Endothelial cell of umbilical vein (primary cell): ENCODE measurements around the gene ATP5F1B. TPM values are rescaled to one million over a fixed set of nuclear protein-coding genes. Genes with fewer than 3 reads are reported as not detected.

ENCODE experiments used
- BruUV-seq: library from RNA; stranded (reverse); fragments of 400-500 nt; replicated peaks from 2 replicates; lab custom pipeline; 2021; lab: Mats Ljungman, UMichigan
- CTCF ChIA-PET: fragments of 300-600, 350-600 bp; sonication (Branson Sonifier 250); formaldehyde crosslinking; loops from one replicate; lab custom pipeline; 2021; ENCODE audit warnings: antibody characterized with exemption, inconsistent platforms; lab: Charles Lee
- POLR2A ChIA-PET: fragments of 300-600, 350-600 bp; sonication (Branson Sonifier 250); formaldehyde crosslinking; loops from one replicate; lab custom pipeline; 2021; ENCODE audit warnings: antibody characterized with exemption, inconsistent platforms; lab: Charles Lee
- DNase-seq: peaks from one replicate; pipeline ENCODE4 v3.0.0-alpha.2; 2011; ENCODE audit warnings: low read depth, low spot score
- FAIRE-seq: peaks from 2 replicates; lab custom pipeline; 2011; peaks lifted over from hg19 to GRCh38; lab: Jason Lieb, UNC
- H2AFZ ChIP-seq: 2 replicates; pipeline ENCODE4 v1.6.0; 2012; ENCODE audit warnings: low read depth, low read length, control low read depth, inconsistent platforms
- H3K27ac ChIP-seq: 2 replicates; pipeline ENCODE4 v1.5.1; 2011; ENCODE audit warnings: low read depth, mild to moderate bottlenecking, control low read depth, low read length, moderate library complexity; ENCODE audit not compliant: insufficient read depth
- H3K27me3 ChIP-seq, 2 experiments: 2 replicates each; pipeline versions ENCODE4 v1.6.0 to v1.6.1; 2011; ENCODE audit warnings: low read length in 2 of 2, mixed read lengths in 1 of 2; ENCODE audit not compliant: control insufficient read depth in 2 of 2, insufficient read depth in 2 of 2
- H3K36me3 ChIP-seq, 2 experiments: 2 replicates in 1 of 2; 3 replicates in 1 of 2; pipeline ENCODE4 v1.5.1; 2011; ENCODE audit warnings: low read length in 2 of 2, mild to moderate bottlenecking in 1 of 2, moderate library complexity in 1 of 2; ENCODE audit not compliant: control insufficient read depth in 2 of 2, insufficient read depth in 2 of 2; ENCODE audit errors: extremely low read depth in 1 of 2
- H3K4me1 ChIP-seq: 3 replicates; pipeline ENCODE4 v1.5.1; 2011; ENCODE audit warnings: mild to moderate bottlenecking, low read length; ENCODE audit not compliant: control insufficient read depth, insufficient read depth; ENCODE audit errors: extremely low read depth
- H3K4me2 ChIP-seq: 2 replicates; pipeline ENCODE4 v1.6.1; 2011; ENCODE audit warnings: low read length, control low read depth, mixed read lengths; ENCODE audit not compliant: insufficient read depth
- H3K4me3 ChIP-seq, 3 experiments: fragments of 200-600 bp in 1 of 3; sonication (generic), shearing (Covaris generic) in 1 of 3; replicated peaks in 1 of 3; 2 replicates each; pipeline ENCODE4 v1.5.1; 2011 to 2016; ENCODE audit warnings: control low read depth in 3 of 3, low read length in 3 of 3, mild to moderate bottlenecking in 2 of 3, inconsistent platforms in 1 of 3, low read depth in 1 of 3, moderate library complexity in 1 of 3; ENCODE audit not compliant: insufficient read depth in 1 of 3
- H3K79me2 ChIP-seq: 2 replicates; pipeline ENCODE4 v1.6.0; 2012; ENCODE audit warnings: low read length, inconsistent platforms; ENCODE audit not compliant: control insufficient read depth, insufficient read depth
- H3K9ac ChIP-seq: replicated peaks from 2 replicates; pipeline ENCODE3; 2011; ENCODE audit warnings: low read length, control low read depth; ENCODE audit not compliant: insufficient read depth; ENCODE audit errors: extremely low read depth
- H3K9me1 ChIP-seq: replicated peaks from 3 replicates; pipeline ENCODE4 v1.6.0; 2011; ENCODE audit warnings: mild to moderate bottlenecking, low read length; ENCODE audit not compliant: control insufficient read depth, insufficient read depth; ENCODE audit errors: extremely low read depth
- H3K9me3 ChIP-seq: replicated peaks from 2 replicates; pipeline ENCODE4 v1.5.1; 2012; ENCODE audit warnings: low read length, inconsistent platforms; ENCODE audit not compliant: control insufficient read depth, insufficient read depth
- H4K20me1 ChIP-seq: replicated peaks from 2 replicates; pipeline ENCODE3; 2011; ENCODE audit warnings: mild to moderate bottlenecking, low read length; ENCODE audit not compliant: control insufficient read depth, insufficient read depth; ENCODE audit errors: extremely low read depth
- CTCF ChIP-seq, 2 donors: IDR thresholded peaks; 1 replicate in 1 of 2; 2 replicates in 1 of 2; pipeline ENCODE4 v1.5.1; 2011; ENCODE audit warnings: low read length in 2 of 2, mild to moderate bottlenecking in 2 of 2, moderate library complexity in 2 of 2, control low read depth in 1 of 2, inconsistent platforms in 1 of 2, low read depth in 1 of 2; ENCODE audit not compliant: insufficient read depth in 1 of 2; ENCODE audit errors: extremely low read depth in 1 of 2
- EZH2 ChIP-seq: IDR thresholded peaks from 2 replicates; pipeline ENCODE4 v1.6.1; 2012; ENCODE audit warnings: borderline replicate concordance, low read depth, mild to moderate bottlenecking, moderate library complexity, low read length, inconsistent platforms; ENCODE audit not compliant: severe bottlenecking
- FOS ChIP-seq: IDR thresholded peaks from 2 replicates; pipeline ENCODE4 v1.6.1; 2011; ENCODE audit warnings: mild to moderate bottlenecking, low read length, moderate library complexity, borderline replicate concordance; ENCODE audit not compliant: insufficient read depth
- GATA2 ChIP-seq: IDR thresholded peaks from 2 replicates; pipeline ENCODE4 v1.7.0; 2011; ENCODE audit warnings: low read depth, mild to moderate bottlenecking, moderate library complexity, mixed read lengths, low read length; ENCODE audit not compliant: insufficient read length, insufficient read depth
- JUN ChIP-seq: IDR thresholded peaks from 2 replicates; pipeline ENCODE4 v1.6.1; 2011; ENCODE audit warnings: borderline replicate concordance, low read depth; ENCODE audit not compliant: insufficient read length, insufficient read depth
- MAX ChIP-seq: IDR thresholded peaks from 2 replicates; pipeline ENCODE4 v1.6.1; 2011; ENCODE audit not compliant: insufficient read depth, insufficient read length
- MYC ChIP-seq: IDR thresholded peaks from one replicate; pipeline ENCODE4 v1.6.1; 2011; ENCODE audit warnings: mild to moderate bottlenecking, low read depth, low read length
- POLR2A ChIP-seq: IDR thresholded peaks from 2 replicates; pipeline ENCODE4 v1.6.1; 2012; ENCODE audit warnings: low read depth, mild to moderate bottlenecking, control low read depth, low read length
- POLR2AphosphoS5 ChIP-seq: IDR thresholded peaks from 2 replicates; pipeline ENCODE4 v1.6.1; 2012; ENCODE audit warnings: low read depth, mild to moderate bottlenecking, control low read depth, low read length, moderate library complexity; ENCODE audit not compliant: insufficient read depth
- dilution Hi-C: fragments of 300-500 bp; cut with MboI; formaldehyde crosslinking; loops from one replicate; pipeline ENCODE4 v1.15.0; 2019; ENCODE audit warnings: low sequenced_read_pairs; ENCODE audit not compliant: extremely low pct_ligation_motif_present
- intact Hi-C: fragments of 100-400 bp; cut with micrococcal nuclease; formaldehyde crosslinking; loops from one replicate; pipeline ENCODE4 v1.10.0; 2022
- polyA plus RNA-seq, 4 experiments: library from polyadenylated mRNA; depleted of rRNA in 3 of 4; stranded (reverse) in 3 of 4; unstranded in 1 of 4; fragments of >200 nt; gene quantifications; 2 replicates each; pipeline versions ENCODE4 v1.2.1 to v1.2.3, GENCODE V29; 2011 to 2012; ENCODE audit warnings: missing spikeins in 1 of 4
- total RNA-seq: library from RNA; stranded (reverse); gene quantifications from 2 replicates; pipeline ENCODE4 v1.2.3, GENCODE V29; 2021

The ATP5F1B gene
- total and polyA plus RNA-seq, 2 donors (not counting 3 experiments of a cell fraction or from before 2014, with no cell fraction given), result 590 to 829 TPM

GRCh38 chr12:56644654-56645053, 1.1 kb downstream of the ATP5F1B start:
- Histone ChIP-seq H3K9ac (peak overlapping the region; percentile 87), H3K4me2 (peak overlapping the region; percentile 92), H3K9me1 (no peaks in the 10 kb centered on the region), H2AFZ (no peak overlapping the region), H3K9me3 (no peaks in the 10 kb centered on the region), H4K20me1 (peaks cover 6% of the 10 kb centered on the region), H3K79me2 (peaks cover 45% of the 10 kb centered on the region), H3K4me3 (peak overlapping the region; percentile 72 to 86 (median 84)), H3K27ac (no peak overlapping the region), H3K27me3 (no peaks in the 10 kb centered on the region), H3K36me3 (peaks cover 23 to 28% of the 10 kb centered on the region in 2 experiments), H3K4me1 (peaks cover 15% of the 10 kb centered on the region)
- TF ChIP-seq MAX (no peak), POLR2AphosphoS5 (no peak), FOS (no peak), MYC (no peak), GATA2 (no peak), POLR2A (no peak), JUN (no peak), CTCF (IDR thresholded peaks at IDR 0.05; ENCODE audit: extremely low read depth in 1 of 2, insufficient read depth in 1 of 2, low read depth in 1 of 2, low read length in 2 of 2) (no peak), EZH2 (no peak)
- ChIA-PET POLR2A (interaction anchor here (1.3 kb wide), 1 partner anchor 8 kb away, joined by 9 read pairs; no protein-coding TSS in a partner anchor), CTCF (interaction anchor here (0.6 to 1.3 kb wide), 2 partner anchors 354 to 357 kb away, joined by 3 read pairs; no protein-coding TSS in a partner anchor)
- DNase-seq (peak; percentile 24), FAIRE-seq (no peak)
- intact Hi-C loops (no loop called here), dilution Hi-C loops (no loop called here)
- BruUV-seq, result no TSS peak
